BLaER1 treated with 17β-estradiol and CSF1 and Interleukin-3, amounts not matched to agents 10 nM and 100 nM (cell line): ENCODE results near the gene TSEN54.
"Not testable (repeated sequence)": the region's sequence is repeated elsewhere in the genome, so short reads cannot be mapped to it uniquely, and the experiment has no call there.

Source experiments
- H3K27ac ChIP-seq, 11 experiments: shearing (Covaris generic); formaldehyde crosslinking; 2 replicates each; pipeline ENCODE4 v1.8.1; 2022
- H3K27me3 ChIP-seq, 11 experiments: shearing (Covaris generic); formaldehyde crosslinking; 2 replicates each; pipeline ENCODE4 v1.8.1; 2022
- H3K36me3 ChIP-seq, 11 experiments: shearing (Covaris generic); formaldehyde crosslinking; 2 replicates each; pipeline ENCODE4 v1.8.1; 2022
- H3K4me1 ChIP-seq, 10 experiments: shearing (Covaris generic); formaldehyde crosslinking; 2 replicates each; pipeline ENCODE4 v1.8.1; 2022
- H3K4me2 ChIP-seq, 11 experiments: shearing (Covaris generic); formaldehyde crosslinking; 2 replicates each; pipeline ENCODE4 v1.8.1; 2022
- H3K4me3 ChIP-seq, 10 experiments: shearing (Covaris generic); formaldehyde crosslinking; 2 replicates each; pipeline ENCODE4 v1.8.1; 2022
- H3K9ac ChIP-seq, 11 experiments: shearing (Covaris generic); formaldehyde crosslinking; 2 replicates each; pipeline ENCODE4 v1.8.1; 2022
- H3K9me3 ChIP-seq, 11 experiments: shearing (Covaris generic); formaldehyde crosslinking; replicated peaks in 1 of 11; 2 replicates each; pipeline ENCODE4 v1.8.1; 2022
- H4K20me1 ChIP-seq, 11 experiments: shearing (Covaris generic); formaldehyde crosslinking; 2 replicates each; pipeline ENCODE4 v1.8.1; 2022
- Cebpa-rat ChIP-seq, 11 experiments: shearing (Covaris generic); IDR thresholded peaks; 2 replicates each; pipeline ENCODE4 v1.8.1; 2022

Gene TSEN54

GRCh38 chr17:75518983-75519537 lies 2.7 kb downstream of the TSEN54 start:
- Histone ChIP-seq H3K4me2 (peak overlapping the region; percentile 91 to 100 (median 98); a peak in 21 of 22 replicates), H3K4me1 (peaks cover 29 to 40% (median 32%) of the 10 kb centered on the region in 10 experiments), H3K27me3 (no peaks in the 10 kb centered on the region), H3K27ac (peak overlapping the region in 4 of 11 experiments; percentile 26 to 32 (median 26); a peak in 7 of 22 replicates), H3K9me3 (no peaks in the 10 kb centered on the region), H3K36me3 (peaks cover 41 to 55% (median 50%) of the 10 kb centered on the region in 11 experiments), H3K9ac (peak overlapping the region in 3 of 11 experiments; percentile 11 to 39 (median 16); a peak in 5 of 22 replicates), H4K20me1 (peaks cover 3 to 60% (median 34%) of the 10 kb centered on the region in 11 experiments; a peak in 19 of 22 replicates), H3K4me3 (peak overlapping the region in 3 of 10 experiments; percentile 10 to 97 (median 26); a peak in 2 of 20 replicates)
- no peak for TF ChIP-seq Cebpa-rat (IDR thresholded peaks at IDR 0.05)

- Histone ChIP-seq H3K36me3 (peaks cover 41 to 58% (median 51%) of the 10 kb centered on the region in 11 experiments), H4K20me1 (peaks cover 3 to 61% (median 29%) of the 10 kb centered on the region in 11 experiments; a peak in 20 of 22 replicates)
- not testable (repeated sequence) for H3K4me3 ChIP-seq
These were observed 4.1 kb downstream of the TSEN54 start for GRCh38 chr17:75520413-75520812.

GRCh38 chr17:75521290-75521689 lies 5.0 kb downstream of the TSEN54 start:
- H3K27ac ChIP-seq = no peak overlapping the region
- no peak overlapping the region for H3K4me3 ChIP-seq
- peaks cover 3 to 68% (median 34%) of the 10 kb centered on the region in 11 experiments; a peak in 20 of 22 replicates for H4K20me1 ChIP-seq
- no peak overlapping the region for H3K4me2 ChIP-seq
- H3K9me3 ChIP-seq = no peaks in the 10 kb centered on the region
- H3K4me1 ChIP-seq = peaks cover 24 to 46% (median 39%) of the 10 kb centered on the region in 10 experiments
- H3K9ac ChIP-seq = peak overlapping the region in 2 of 11 experiments; percentile 1 to 4; a peak in 1 of 22 replicates
- H3K27me3 ChIP-seq = peaks cover 4 to 7% (median 6%) of the 10 kb centered on the region in 11 experiments; a peak in 20 of 22 replicates
- TF ChIP-seq Cebpa-rat (IDR thresholded peaks at IDR 0.05) = no peak
- H3K36me3 ChIP-seq = peaks cover 41 to 58% (median 51%) of the 10 kb centered on the region in 11 experiments

More at GRCh38 chr17:75520413-75520812, 4.1 kb downstream of the TSEN54 start:
- not testable (repeated sequence) for H3K4me2 ChIP-seq, H3K9ac ChIP-seq, H3K27me3 ChIP-seq, H3K27ac ChIP-seq, H3K9me3 ChIP-seq
- H3K4me1 ChIP-seq = peaks cover 21 to 41% (median 35%) of the 10 kb centered on the region in 10 experiments

- Histone ChIP-seq H3K4me1 (peaks cover 32 to 52% (median 47%) of the 10 kb centered on the region in 10 experiments), H3K9ac (peak overlapping the region in 2 of 11 experiments; percentile 1 to 4; a peak in 1 of 22 replicates), H3K4me3 (no peak overlapping the region), H4K20me1 (peaks cover 3 to 71% (median 41%) of the 10 kb centered on the region in 11 experiments; a peak in 20 of 22 replicates), H3K4me2 (no peak overlapping the region), H3K27me3 (peaks cover 10 to 16% (median 14%) of the 10 kb centered on the region in 11 experiments; a peak in 21 of 22 replicates), H3K36me3 (peaks cover 41 to 58% (median 51%) of the 10 kb centered on the region in 11 experiments), H3K9me3 (no peaks in the 10 kb centered on the region), H3K27ac (no peak overlapping the region)
- TF ChIP-seq Cebpa-rat (IDR thresholded peaks at IDR 0.05) = no peak
These were observed 5.8 kb downstream of the TSEN54 start for GRCh38 chr17:75521951-75522727.

- H3K4me3 ChIP-seq = no peak overlapping the region
- no peak for TF ChIP-seq Cebpa-rat (IDR thresholded peaks at IDR 0.05)
- H3K4me1 ChIP-seq = peaks cover 18 to 43% (median 35%) of the 10 kb centered on the region in 10 experiments
- H3K27ac ChIP-seq = no peak overlapping the region
- peaks cover 0 to 63% (median 33%) of the 10 kb centered on the region in 11 experiments; a peak in 18 of 22 replicates for H4K20me1 ChIP-seq
- peak overlapping the region in 3 of 11 experiments; percentile 99; a peak in 1 of 22 replicates for H3K4me2 ChIP-seq
- H3K9ac ChIP-seq = 0 out of 22 replicates have a peak overlapping the region, but pooled peaks of 2 of the 11 experiments have one; percentile 4 to 77
- H3K9me3 ChIP-seq = no peaks in the 10 kb centered on the region
- peaks cover 41 to 58% (median 50%) of the 10 kb centered on the region in 11 experiments for H3K36me3 ChIP-seq
- peaks cover 10 to 17% (median 16%) of the 10 kb centered on the region in 11 experiments; a peak in 21 of 22 replicates for H3K27me3 ChIP-seq
These were observed 7.3 kb downstream of the TSEN54 start for GRCh38 chr17:75523647-75524046.

- Histone ChIP-seq H4K20me1 (peaks cover 0 to 60% (median 28%) of the 10 kb centered on the region in 11 experiments; a peak in 18 of 22 replicates), H3K4me1 (peaks cover 12 to 36% (median 29%) of the 10 kb centered on the region in 10 experiments; a peak in 19 of 20 replicates), H3K4me2 (peak overlapping the region; percentile 94 to 100 (median 99)), H3K9ac (peak overlapping the region in 10 of 11 experiments; percentile 61 to 85 (median 76); a peak in 19 of 22 replicates), H3K9me3 (no peaks in the 10 kb centered on the region), H3K27me3 (peaks cover 10 to 17% (median 16%) of the 10 kb centered on the region in 11 experiments; a peak in 21 of 22 replicates), H3K27ac (peak overlapping the region in 6 of 11 experiments; percentile 37 to 67 (median 51); a peak in 10 of 22 replicates), H3K36me3 (peaks cover 35 to 50% (median 44%) of the 10 kb centered on the region in 11 experiments), H3K4me3 (peak overlapping the region; percentile 69 to 90 (median 86))
- TF ChIP-seq Cebpa-rat (IDR thresholded peaks at IDR 0.05) = no peak
These were observed 8.1 kb downstream of the TSEN54 start for GRCh38 chr17:75524269-75524969.

- Histone ChIP-seq H3K27me3 (peaks cover 10 to 17% (median 16%) of the 10 kb centered on the region in 11 experiments; a peak in 21 of 22 replicates), H3K4me3 (peak within 1 kb of the TSS; percentile 69 to 90 (median 86)), H3K9me3 (no peaks in the 10 kb centered on the region), H3K4me2 (peak within 1 kb of the TSS; percentile 94 to 100 (median 99)), H3K4me1 (peaks cover 12 to 35% (median 27%) of the 10 kb centered on the region in 10 experiments; a peak in 19 of 20 replicates), H4K20me1 (peaks cover 0 to 60% (median 28%) of the 10 kb centered on the region in 11 experiments; a peak in 18 of 22 replicates), H3K27ac (peak within 1 kb of the TSS in 10 of 11 experiments; percentile 40 to 67 (median 60); a peak in 19 of 22 replicates), H3K36me3 (peaks cover 28 to 43% (median 36%) of the 10 kb centered on the region in 11 experiments), H3K9ac (peak within 1 kb of the TSS; percentile 61 to 85 (median 77))
- no peak for TF ChIP-seq Cebpa-rat (IDR thresholded peaks at IDR 0.05)
These were observed 8.9 kb downstream of the TSEN54 start, which contains the start of gene LLGL2 for GRCh38 chr17:75524970-75525805. Gene LLGL2, plus strand, starts transcription at chr17:75525697. Its CDS starts 17,730 bp downstream, at chr17:75543427.
